Kidney tubule cell (primary cell): ENCODE data around the gene LNX1.

ENCODE experiments used
- DNase-seq: peaks from one replicate; pipeline ENCODE4 v3.0.0-alpha.2; 2018; ENCODE audit warnings: low spot score

Gene LNX1

GRCh38 chr4:53598901-53599300 is 7.6 kb upstream of the LNX1 start:
- DNase-seq = peak; percentile 35

GRCh38 chr4:53598483-53598882 is 7.2 kb upstream of the LNX1 start:
- DNase-seq = no peak

GRCh38 chr4:53596901-53597300 is 5.6 kb upstream of the LNX1 start:
- DNase-seq = no peak

- no peak for DNase-seq
Observed at GRCh38 chr4:53595834-53596233, 4.5 kb upstream of the LNX1 start.

GRCh38 chr4:53595204-53595603 is 3.9 kb upstream of the LNX1 start:
- no peak for DNase-seq

- DNase-seq = no peak
Observed at GRCh38 chr4:53593765-53594164, 2.5 kb upstream of the LNX1 start.

GRCh38 chr4:53592686-53593501 is 1.6 kb upstream of the LNX1 start:
- peak; percentile 70 for DNase-seq

- peak; percentile 61 for DNase-seq
Observed at GRCh38 chr4:53592122-53592521, 836 bp upstream of the LNX1 start.

- no peak for DNase-seq
Observed at GRCh38 chr4:53590187-53590586, 1.1 kb downstream of the LNX1 start.

- DNase-seq = peak; percentile 6
Observed at GRCh38 chr4:53589511-53589910, 1.8 kb downstream of the LNX1 start.

GRCh38 chr4:53587135-53587534 is 4.2 kb downstream of the LNX1 start:
- DNase-seq = peak; percentile 46

GRCh38 chr4:53586121-53586816 is 5.0 kb downstream of the LNX1 start:
- DNase-seq = peak; percentile 52

- DNase-seq = no peak
Observed at GRCh38 chr4:53584658-53585057, 6.6 kb downstream of the LNX1 start.

- no peak for DNase-seq
Observed at GRCh38 chr4:53583513-53583912, 7.8 kb downstream of the LNX1 start.

- peak; percentile 16 for DNase-seq
Observed at GRCh38 chr4:53582194-53582593, 9.1 kb downstream of the LNX1 start.

GRCh38 chr4:53580274-53580673 is 11.0 kb downstream of the LNX1 start:
- no peak for DNase-seq

- DNase-seq = no peak
Observed at GRCh38 chr4:53579826-53580225, 11.5 kb downstream of the LNX1 start.

- DNase-seq = no peak
Observed at GRCh38 chr4:53576676-53577372, 14.5 kb downstream of the LNX1 start.

- DNase-seq = no peak
Observed at GRCh38 chr4:53576071-53576617, 15.1 kb downstream of the LNX1 start.

GRCh38 chr4:53575552-53575951 is 15.7 kb downstream of the LNX1 start:
- no peak for DNase-seq

GRCh38 chr4:53574528-53574927 is 16.8 kb downstream of the LNX1 start:
- no peak for DNase-seq

GRCh38 chr4:53573696-53574095 is 17.6 kb downstream of the LNX1 start:
- DNase-seq = peak; percentile 47

- DNase-seq = peak; percentile 38
Observed at GRCh38 chr4:53572600-53572994, 18.7 kb downstream of the LNX1 start.
